Stomach (tissue), 4 donors: ENCODE results near the gene FGF23.

Experiments
- EP300 ChIP-seq: sonication (generic); formaldehyde crosslinking; IDR thresholded peaks from one replicate; pipeline ENCODE4 v1.6.1; 2017; ENCODE audit warnings: antibody characterized with exemption
- POLR2A ChIP-seq, 4 donors: fragments of 450-650 bp; IDR thresholded peaks; one replicate each; pipeline ENCODE4 v1.6.1; 2016; ENCODE audit warnings: antibody characterized with exemption in 4 of 4, control low read depth in 2 of 4, mild to moderate bottlenecking in 1 of 4, moderate library complexity in 1 of 4
- POLR2AphosphoS5 ChIP-seq, 3 donors: sonication (generic); formaldehyde crosslinking; IDR thresholded peaks; one replicate each; pipeline ENCODE4 v1.6.1; 2016; ENCODE audit warnings: antibody characterized with exemption in 3 of 3
- TF ChIP-seq, protein P1 (sequence below), 7 experiments: fragments of 450-650 bp in 4 of 7; fragments of 200-600 bp in 3 of 7; sonication (generic) in 3 of 7; IDR thresholded peaks; one replicate each; pipeline ENCODE4 v1.5.1; 2016 to 2019; ENCODE audit warnings: antibody characterized with exemption in 7 of 7, control low read depth in 2 of 7, mild to moderate bottlenecking in 1 of 7

DNA sequence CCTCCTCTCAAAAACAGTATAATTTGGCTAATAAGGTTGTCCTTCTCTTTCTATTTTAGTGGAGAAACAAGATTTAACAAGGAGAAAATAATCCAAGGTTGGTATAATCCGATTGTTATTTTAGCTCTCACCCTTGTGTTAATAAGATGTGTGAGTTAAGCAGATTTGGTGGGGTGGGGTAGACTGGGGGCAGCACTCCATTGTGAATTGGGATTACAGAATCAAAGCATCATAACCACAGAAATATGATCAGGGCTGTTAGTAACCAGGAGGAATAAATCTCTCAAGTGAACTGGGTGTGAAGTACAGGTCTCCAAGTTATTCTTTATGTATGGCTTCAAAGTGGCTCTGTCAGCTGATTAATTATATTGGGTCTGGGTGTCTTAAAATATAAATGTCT is 48.3 kb downstream of the FGF23 start:
- TF ChIP-seq, protein P1, sequence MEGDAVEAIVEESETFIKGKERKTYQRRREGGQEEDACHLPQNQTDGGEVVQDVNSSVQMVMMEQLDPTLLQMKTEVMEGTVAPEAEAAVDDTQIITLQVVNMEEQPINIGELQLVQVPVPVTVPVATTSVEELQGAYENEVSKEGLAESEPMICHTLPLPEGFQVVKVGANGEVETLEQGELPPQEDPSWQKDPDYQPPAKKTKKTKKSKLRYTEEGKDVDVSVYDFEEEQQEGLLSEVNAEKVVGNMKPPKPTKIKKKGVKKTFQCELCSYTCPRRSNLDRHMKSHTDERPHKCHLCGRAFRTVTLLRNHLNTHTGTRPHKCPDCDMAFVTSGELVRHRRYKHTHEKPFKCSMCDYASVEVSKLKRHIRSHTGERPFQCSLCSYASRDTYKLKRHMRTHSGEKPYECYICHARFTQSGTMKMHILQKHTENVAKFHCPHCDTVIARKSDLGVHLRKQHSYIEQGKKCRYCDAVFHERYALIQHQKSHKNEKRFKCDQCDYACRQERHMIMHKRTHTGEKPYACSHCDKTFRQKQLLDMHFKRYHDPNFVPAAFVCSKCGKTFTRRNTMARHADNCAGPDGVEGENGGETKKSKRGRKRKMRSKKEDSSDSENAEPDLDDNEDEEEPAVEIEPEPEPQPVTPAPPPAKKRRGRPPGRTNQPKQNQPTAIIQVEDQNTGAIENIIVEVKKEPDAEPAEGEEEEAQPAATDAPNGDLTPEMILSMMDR (IDR thresholded peaks at IDR 0.05) = no peak
- TF ChIP-seq POLR2AphosphoS5 (IDR thresholded peaks at IDR 0.05) = no peak
- no peak for TF ChIP-seq POLR2A (IDR thresholded peaks at IDR 0.05)
- no peak for TF ChIP-seq EP300
